GM13977 (cell line): ENCODE results near the gene ART4.

Source experiments
- DNase-seq: peaks from one replicate; pipeline ENCODE4 v3.0.0; 2012; ENCODE audit warnings: low spot score
- CTCF ChIP-seq: IDR thresholded peaks from 2 replicates; pipeline ENCODE4 v1.5.1; 2012; ENCODE audit warnings: mild to moderate bottlenecking, control low read depth; ENCODE audit not compliant: insufficient read depth; ENCODE audit errors: extremely low read depth, missing control alignments
- in situ Hi-C: fragments of 300-500 bp; cut with MboI; formaldehyde crosslinking; loops from one replicate; pipeline ENCODE4 v1.12.0; 2022; ENCODE audit warnings: low sequenced_read_pairs, low pct_unique_long_range_greater_than_20kb, mixed read lengths, inconsistent platforms; ENCODE audit not compliant: unreplicated experiment

The ART4 gene

GRCh38 chr12:14803830-14804160, 39.5 kb downstream of the ART4 start:
- in situ Hi-C loops: no loop called here
- TF ChIP-seq CTCF: no peak
- DNase-seq: no peak

- peak; percentile 92 for DNase-seq
- in situ Hi-C loops: no loop called here
- TF ChIP-seq CTCF: peak; percentile 5
Measured at GRCh38 chr12:14803011-14803829, 40.1 kb downstream of the ART4 start, which contains the start of the genes C12orf60 and WBP11. C12orf60 (plus strand) TSS chr12:14803670; CDS start chr12:14822936, 19,266 bp downstream. WBP11 (minus strand) TSS chr12:14803478; CDS start chr12:14801383, 2,095 bp downstream.

GRCh38 chr12:14802721-14803010, 40.7 kb downstream of the ART4 start:
- in situ Hi-C loops: no loop called here
- no peak for TF ChIP-seq CTCF
- DNase-seq: no peak

- in situ Hi-C loops: no loop called here
- TF ChIP-seq CTCF: no peak
- DNase-seq: no peak
Measured at GRCh38 chr12:14802247-14802646, 41.1 kb downstream of the ART4 start.

GRCh38 chr12:14795028-14795448, 48.3 kb downstream of the ART4 start:
- DNase-seq: no peak
- in situ Hi-C loops: no loop called here
- TF ChIP-seq CTCF: no peak

GRCh38 chr12:14785568-14785967, 57.8 kb downstream of the ART4 start:
- in situ Hi-C loops: no loop called here
- no peak for TF ChIP-seq CTCF
- no peak for DNase-seq

- in situ Hi-C loops: no loop called here
- no peak for DNase-seq
- TF ChIP-seq CTCF: no peak
Measured at GRCh38 chr12:14784471-14784870, 58.9 kb downstream of the ART4 start.
